CD14-positive monocyte (primary cell): Measurements from ENCODE around the gene IVL. TPM values are rescaled to one million over a fixed set of nuclear protein-coding genes. Genes with fewer than 3 reads are reported as not detected.

ENCODE experiments used
- DNase-seq, 3 donors: peaks; one replicate each; pipeline ENCODE4 v3.0.0-alpha.2; 2011 to 2022
- H2AFZ ChIP-seq: 2 replicates; pipeline ENCODE4 v1.6.0; 2012; ENCODE audit warnings: mild to moderate bottlenecking, low read depth, low read length, inconsistent platforms; ENCODE audit not compliant: insufficient read depth, poor library complexity, severe bottlenecking
- H3K27ac ChIP-seq, 2 donors: 1 replicate in 1 of 2; 2 replicates in 1 of 2; pipeline ENCODE4 v1.5.1; 2012 to 2013; ENCODE audit warnings: low read length in 2 of 2, control low read depth in 1 of 2, inconsistent platforms in 1 of 2, low read depth in 1 of 2, mild to moderate bottlenecking in 1 of 2
- H3K27me3 ChIP-seq, 2 donors: one replicate each; pipeline versions ENCODE4 v1.6.0 to v1.6.1; 2011 to 2013; ENCODE audit warnings: low read length in 2 of 2; ENCODE audit not compliant: control insufficient read depth in 2 of 2, insufficient read depth in 2 of 2
- H3K36me3 ChIP-seq, 2 donors: replicated peaks in 1 of 2; 1 replicate in 1 of 2; 2 replicates in 1 of 2; pipeline versions ENCODE4 v1.5.1 to v1.6.1; 2012 to 2013; ENCODE audit warnings: low read length in 2 of 2, control low read depth in 1 of 2, inconsistent platforms in 1 of 2, mild to moderate bottlenecking in 1 of 2; ENCODE audit not compliant: insufficient read depth in 2 of 2, control insufficient read depth in 1 of 2
- H3K4me1 ChIP-seq, 2 donors: 1 replicate in 1 of 2; 2 replicates in 1 of 2; pipeline versions ENCODE4 v1.5.1 to v1.6.1; 2012 to 2013; ENCODE audit warnings: low read length in 2 of 2, control low read depth in 1 of 2, inconsistent platforms in 1 of 2, mild to moderate bottlenecking in 1 of 2, moderate library complexity in 1 of 2; ENCODE audit not compliant: insufficient read depth in 2 of 2, control insufficient read depth in 1 of 2
- H3K4me2 ChIP-seq: replicated peaks from 2 replicates; pipeline ENCODE3; 2012; ENCODE audit warnings: low read length, moderate library complexity, mild to moderate bottlenecking; ENCODE audit not compliant: poor library complexity, severe bottlenecking; ENCODE audit errors: extremely low read depth
- H3K4me3 ChIP-seq, 3 experiments: fragments of 200-600 bp in 1 of 3; sonication (generic) in 1 of 3; replicated peaks in 1 of 3; 1 replicate in 2 of 3; 2 replicates in 1 of 3; pipeline ENCODE4 v1.5.1; 2011 to 2013; ENCODE audit warnings: low read length in 3 of 3, mild to moderate bottlenecking in 3 of 3, control low read depth in 2 of 3, low read depth in 2 of 3, inconsistent platforms in 1 of 3, moderate library complexity in 1 of 3
- H3K79me2 ChIP-seq: 2 replicates; pipeline ENCODE4 v1.6.0; 2012; ENCODE audit warnings: mild to moderate bottlenecking, control low read depth, inconsistent platforms, low read length, moderate library complexity; ENCODE audit not compliant: insufficient read depth
- H3K9ac ChIP-seq: 2 replicates; pipeline ENCODE4 v1.6.0; 2017; ENCODE audit warnings: low read length, mild to moderate bottlenecking; ENCODE audit not compliant: insufficient read depth, poor library complexity, severe bottlenecking
- H3K9me3 ChIP-seq, 2 donors: replicated peaks in 1 of 2; 1 replicate in 1 of 2; 2 replicates in 1 of 2; pipeline versions ENCODE4 v1.5.1 to v1.6.1; 2012 to 2013; ENCODE audit warnings: low read length in 2 of 2, control low read depth in 1 of 2; ENCODE audit not compliant: control insufficient read depth in 1 of 2, insufficient read depth in 1 of 2
- H4K20me1 ChIP-seq: 2 replicates; pipeline ENCODE4 v1.6.0; 2012; ENCODE audit warnings: mild to moderate bottlenecking, low read length, control low read depth, moderate library complexity; ENCODE audit not compliant: insufficient read depth
- H3K27ac Mint-ChIP-seq, 7 donors: one replicate each; pipeline ENCODE4 v1.8.0; 2020; ENCODE audit warnings: mild to moderate bottlenecking in 7 of 7, mixed read lengths in 7 of 7, moderate library complexity in 6 of 7, inconsistent platforms in 2 of 7
- H3K27me3 Mint-ChIP-seq, 3 donors: one replicate each; pipeline ENCODE4 v1.8.0; 2021 to 2022; ENCODE audit warnings: low read depth in 3 of 3, mild to moderate bottlenecking in 3 of 3, mixed read lengths in 3 of 3, moderate library complexity in 3 of 3, inconsistent platforms in 1 of 3
- H3K36me3 Mint-ChIP-seq, 2 donors: one replicate each; pipeline ENCODE4 v1.8.0; 2020; ENCODE audit warnings: mixed read lengths in 2 of 2, inconsistent platforms in 1 of 2, mild to moderate bottlenecking in 1 of 2
- H3K4me1 Mint-ChIP-seq: one replicate; pipeline ENCODE4 v1.8.0; 2020; ENCODE audit warnings: mild to moderate bottlenecking, mixed read lengths
- H3K4me3 Mint-ChIP-seq, 2 donors: one replicate each; pipeline ENCODE4 v1.8.0; 2020; ENCODE audit warnings: mild to moderate bottlenecking in 2 of 2, mixed read lengths in 2 of 2, moderate library complexity in 1 of 2
- H3K9me3 Mint-ChIP-seq, 7 donors: one replicate each; pipeline ENCODE4 v1.8.0; 2020 to 2022; ENCODE audit warnings: mixed read lengths in 7 of 7, mild to moderate bottlenecking in 6 of 7, moderate library complexity in 6 of 7, inconsistent platforms in 2 of 7
- CTCF ChIP-seq: fragments of 200-600 bp; IDR thresholded peaks from one replicate; pipeline ENCODE4 v1.8.0; 2022; ENCODE audit warnings: antibody characterized with exemption, mild to moderate bottlenecking
- WGBS: methylation state at CpG from one replicate; pipeline ENCODE4 v1.1.5; 2013; ENCODE audit warnings: missing lambda C conversion rate; ENCODE audit not compliant: insufficient coverage; 5-methylcytosine and 5-hydroxymethylcytosine counted together
- intact Hi-C, 2 donors: fragments of 100-400 bp; cut with micrococcal nuclease; formaldehyde crosslinking; loops; one replicate each; pipeline versions ENCODE4 v1.15.0 to v1.15.1; 2023
- polyA plus RNA-seq, 3 donors: library from polyadenylated mRNA; depleted of rRNA in 1 of 3; unstranded in 2 of 3; stranded (reverse) in 1 of 3; fragments of 300-500 nt in 2 of 3; fragments of >200 nt in 1 of 3; fragmentation: Illumina TruSeq in 2 of 3; gene quantifications; 1 replicate in 2 of 3; 2 replicates in 1 of 3; pipeline ENCODE4 v1.2.3, GENCODE V29; 2012 to 2021

Gene IVL
- polyA plus RNA-seq, 3 donors = not detected

DNA sequence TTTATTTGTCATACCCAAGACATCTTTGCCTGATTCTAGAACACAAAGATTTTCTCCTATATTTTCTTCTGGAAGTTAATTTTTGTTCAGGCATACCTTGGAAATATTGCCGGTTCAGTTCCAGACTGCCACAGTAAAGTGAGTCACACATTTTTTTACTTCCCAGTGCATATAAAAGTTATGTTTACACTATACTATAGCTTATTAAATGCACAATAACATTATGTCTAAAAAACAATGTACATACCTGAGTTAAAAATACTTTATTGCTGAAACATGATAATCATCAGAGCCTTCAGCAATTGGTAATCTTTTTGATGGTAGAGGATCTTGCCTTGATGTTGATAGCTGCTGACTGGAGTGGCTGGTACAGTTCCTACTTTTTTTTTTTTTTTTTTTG lies 20.2 kb upstream of the IVL start:
- peaks cover 5% of the 10 kb centered on the region for H3K4me1 Mint-ChIP-seq

DNA sequence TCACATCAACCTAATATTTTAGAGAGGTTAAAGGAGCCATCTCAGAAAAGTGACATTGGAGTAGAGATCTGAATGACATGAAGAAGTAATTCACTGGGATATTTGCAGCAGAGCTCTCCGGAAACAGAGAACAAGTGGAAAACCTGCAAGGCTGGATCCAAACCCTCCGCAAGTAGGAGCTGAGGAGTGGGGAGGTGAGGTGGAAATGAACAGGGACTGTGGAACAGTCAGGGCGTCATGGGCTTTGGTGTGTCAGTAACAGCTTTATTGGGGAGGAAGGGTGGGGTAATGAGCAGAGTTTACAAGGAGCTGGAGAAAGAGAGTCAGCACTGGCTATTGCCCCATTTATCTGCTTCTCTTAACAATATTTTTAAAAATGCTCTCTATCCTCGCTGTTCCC lies 9.3 kb upstream of the IVL start:
- Mint-ChIP-seq H3K4me1 (no peaks in the 10 kb centered on the region), H3K36me3 (no peaks in the 10 kb centered on the region), H3K4me3 (no peak overlapping the region), H3K27me3 (peaks cover 10 to 24% (median 10%) of the 10 kb centered on the region in 3 donors), H3K9me3 (peaks cover 0 to 3% (median 0%) of the 10 kb centered on the region in 7 donors), H3K27ac (peak overlapping the region in 1 of 7 donors; percentile 73)
- Histone ChIP-seq H3K9me3 (no peaks in the 10 kb centered on the region), H3K4me2 (no peak overlapping the region), H3K4me1 (no peaks in the 10 kb centered on the region), H4K20me1 (no peaks in the 10 kb centered on the region), H3K9ac (no peak overlapping the region), H3K27me3 (peaks cover 3% of the 10 kb centered on the region in 2 donors), H3K36me3 (no peaks in the 10 kb centered on the region), H3K27ac (no peak overlapping the region), H3K4me3 (no peak overlapping the region), H2AFZ (no peak overlapping the region), H3K79me2 (no peaks in the 10 kb centered on the region)
- no peak for DNase-seq
- WGBS = 86% methylated on average over 3 of the region's 4 CpGs
- intact Hi-C loops = no loop called here
- no peak for TF ChIP-seq CTCF

More for the DNA sequence above, 20.2 kb upstream of the IVL start:
- Mint-ChIP-seq H3K36me3 (no peaks in the 10 kb centered on the region), H3K27me3 (peaks cover 5 to 18% (median 7%) of the 10 kb centered on the region in 3 donors), H3K9me3 (peaks cover 0 to 2% (median 0%) of the 10 kb centered on the region in 7 donors), H3K4me3 (no peak overlapping the region), H3K27ac (no peak overlapping the region)
- Histone ChIP-seq H3K4me1 (no peaks in the 10 kb centered on the region), H3K9me3 (no peaks in the 10 kb centered on the region), H3K36me3 (no peaks in the 10 kb centered on the region), H4K20me1 (no peaks in the 10 kb centered on the region), H3K9ac (no peak overlapping the region), H3K79me2 (no peaks in the 10 kb centered on the region), H3K27me3 (peaks cover 2 to 6% of the 10 kb centered on the region in 2 donors), H3K4me3 (no peak overlapping the region), H2AFZ (no peak overlapping the region), H3K27ac (no peak overlapping the region), H3K4me2 (no peak overlapping the region)
- WGBS = no CpG with 5 or more reads among the region's 1 CpG
- intact Hi-C loops = no loop called here
- no peak for DNase-seq
- TF ChIP-seq CTCF = no peak
